Measurements from ENCODE around the gene C4B.
"Not testable (repeated sequence)": the region's sequence is repeated elsewhere in the genome, so short reads cannot be mapped to it uniquely, and the experiment has no call there.

C4B gene

GRCh38 chr6:31981744-31982143, 32.9 kb upstream of the C4B start, which contains the start of gene C4A:
TSS of gene C4A (plus strand) at chr6:31982057. CDS start at chr6:31982108, 51 bp downstream.
- DNase-seq = not testable (repeated sequence)

DNA sequence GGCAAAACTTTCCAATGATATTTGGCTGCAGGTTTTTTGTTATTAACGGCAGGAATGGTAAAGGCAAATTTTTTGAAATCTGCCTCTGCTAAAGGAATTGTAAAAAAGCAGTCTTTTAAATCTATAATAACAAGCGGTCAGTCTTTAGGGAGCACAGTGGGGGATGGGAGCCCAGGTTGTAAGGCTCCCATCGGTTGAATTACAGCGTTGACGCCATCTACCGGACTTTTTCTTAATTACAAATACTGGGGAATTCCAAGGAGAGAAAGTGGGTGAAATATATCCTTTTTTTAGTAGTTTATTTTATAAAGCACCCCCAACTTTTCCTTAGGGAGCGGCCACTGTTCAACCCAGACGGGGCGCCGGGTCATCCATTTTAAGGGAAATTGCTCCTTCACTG, 25.2 kb upstream of the C4B start:
- not testable (repeated sequence) for DNase-seq

- DNase-seq = not testable (repeated sequence)
Observed at GRCh38 chr6:31994421-31994820, 20.2 kb upstream of the C4B start.

GRCh38 chr6:31996385-31996784, 18.2 kb upstream of the C4B start:
- not testable (repeated sequence) for DNase-seq

DNA sequence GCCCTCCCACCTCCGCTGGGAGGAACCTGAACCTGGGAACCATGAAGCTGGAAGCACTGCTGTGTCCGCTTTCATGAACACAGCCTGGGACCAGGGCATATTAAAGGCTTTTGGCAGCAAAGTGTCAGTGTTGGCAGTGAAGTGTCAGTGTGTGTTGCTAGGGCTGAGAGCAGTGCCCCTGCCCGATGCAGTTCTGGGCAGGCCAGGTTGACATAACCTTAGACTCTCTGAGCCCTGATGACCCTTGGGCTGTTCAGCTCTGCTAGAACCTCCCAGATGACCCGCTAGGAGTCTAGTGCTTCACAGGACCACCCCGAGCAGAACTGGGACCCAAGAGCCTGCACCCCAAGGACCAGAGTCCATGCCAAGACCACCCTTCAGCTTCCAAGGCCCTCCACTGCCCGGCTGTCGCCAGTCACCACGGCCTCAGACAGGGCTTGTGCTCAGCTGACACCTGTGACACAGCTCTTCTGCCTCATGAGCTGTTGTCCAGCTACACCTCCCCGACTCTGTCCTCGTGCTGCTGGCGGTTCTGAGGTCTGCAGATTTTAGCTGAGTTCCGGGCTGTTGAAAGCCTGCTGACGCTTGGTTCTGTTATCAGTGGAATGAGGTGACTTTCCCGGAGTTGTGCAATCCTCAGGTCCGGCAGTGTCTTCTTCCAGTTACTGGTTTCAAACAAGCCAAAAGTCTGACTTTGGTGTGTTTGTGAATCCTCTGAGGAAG, 11.9 kb upstream of the C4B start:
- DNase-seq = not testable (repeated sequence)

DNA sequence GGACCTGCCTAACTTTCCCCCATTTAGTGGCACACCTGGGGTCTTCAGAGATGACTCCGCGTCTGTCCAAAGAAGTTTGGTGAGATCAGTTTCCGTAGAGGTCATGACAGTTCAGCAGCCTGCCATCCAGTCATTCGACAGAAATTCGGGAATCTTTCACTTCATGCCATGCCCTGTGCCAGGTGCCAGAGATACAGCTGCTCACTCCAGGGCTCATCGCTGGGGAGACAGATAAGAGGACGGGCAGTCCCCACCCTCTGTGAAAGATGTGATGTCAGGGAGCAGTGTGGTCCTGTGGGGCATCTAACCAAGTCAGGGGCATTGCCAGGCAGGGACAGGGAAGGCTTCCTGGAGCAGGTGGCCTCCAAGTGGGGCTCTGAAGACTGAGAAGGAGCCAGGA, 11.3 kb upstream of the C4B start:
- not testable (repeated sequence) for DNase-seq

DNA sequence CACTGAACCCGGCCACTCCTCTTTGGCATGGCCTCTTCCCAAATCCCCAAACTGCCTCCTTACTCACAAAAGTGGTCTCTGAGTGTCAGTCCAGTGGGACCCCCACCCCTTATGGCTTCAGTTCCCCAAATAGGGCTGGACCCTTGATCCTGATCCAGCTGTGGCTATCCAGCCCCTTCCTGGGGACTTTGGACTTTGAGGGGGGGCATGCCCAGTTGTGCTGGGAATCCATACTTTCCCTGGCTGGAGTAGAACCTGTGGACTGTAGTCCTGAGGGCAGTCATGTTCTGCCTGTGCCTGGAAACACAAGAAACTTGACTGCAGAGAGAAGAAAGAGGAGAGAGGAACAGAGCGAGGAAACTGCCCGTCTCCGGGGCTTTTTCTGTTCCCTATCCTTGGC, 10.2 kb upstream of the C4B start:
- not testable (repeated sequence) for DNase-seq

GRCh38 chr6:32004864-32005537, 9.6 kb upstream of the C4B start:
- DNase-seq = not testable (repeated sequence)

DNA sequence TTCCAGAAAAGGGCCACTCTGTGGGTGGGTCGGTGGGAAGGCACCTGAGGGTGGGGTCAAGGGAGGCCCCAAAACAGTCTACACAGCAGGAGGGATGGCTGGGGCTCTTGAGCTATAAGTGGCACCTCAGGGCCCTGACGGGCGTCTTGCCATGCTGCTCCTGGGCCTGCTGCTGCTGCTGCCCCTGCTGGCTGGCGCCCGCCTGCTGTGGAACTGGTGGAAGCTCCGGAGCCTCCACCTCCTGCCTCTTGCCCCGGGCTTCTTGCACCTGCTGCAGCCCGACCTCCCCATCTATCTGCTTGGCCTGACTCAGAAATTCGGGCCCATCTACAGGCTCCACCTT, 9.1 kb upstream of the C4B start:
- not testable (repeated sequence) for DNase-seq

GRCh38 chr6:32005991-32006529, 8.5 kb upstream of the C4B start:
- not testable (repeated sequence) for DNase-seq

GRCh38 chr6:32007086-32007485, 7.5 kb upstream of the C4B start:
- not testable (repeated sequence) for DNase-seq

GRCh38 chr6:32008037-32008436, 6.6 kb upstream of the C4B start:
- not testable (repeated sequence) for DNase-seq

- DNase-seq = not testable (repeated sequence)
Observed at GRCh38 chr6:32008616-32009015, 6.0 kb upstream of the C4B start.

- DNase-seq = not testable (repeated sequence)
Observed at GRCh38 chr6:32009537-32009936, 5.1 kb upstream of the C4B start.

DNA sequence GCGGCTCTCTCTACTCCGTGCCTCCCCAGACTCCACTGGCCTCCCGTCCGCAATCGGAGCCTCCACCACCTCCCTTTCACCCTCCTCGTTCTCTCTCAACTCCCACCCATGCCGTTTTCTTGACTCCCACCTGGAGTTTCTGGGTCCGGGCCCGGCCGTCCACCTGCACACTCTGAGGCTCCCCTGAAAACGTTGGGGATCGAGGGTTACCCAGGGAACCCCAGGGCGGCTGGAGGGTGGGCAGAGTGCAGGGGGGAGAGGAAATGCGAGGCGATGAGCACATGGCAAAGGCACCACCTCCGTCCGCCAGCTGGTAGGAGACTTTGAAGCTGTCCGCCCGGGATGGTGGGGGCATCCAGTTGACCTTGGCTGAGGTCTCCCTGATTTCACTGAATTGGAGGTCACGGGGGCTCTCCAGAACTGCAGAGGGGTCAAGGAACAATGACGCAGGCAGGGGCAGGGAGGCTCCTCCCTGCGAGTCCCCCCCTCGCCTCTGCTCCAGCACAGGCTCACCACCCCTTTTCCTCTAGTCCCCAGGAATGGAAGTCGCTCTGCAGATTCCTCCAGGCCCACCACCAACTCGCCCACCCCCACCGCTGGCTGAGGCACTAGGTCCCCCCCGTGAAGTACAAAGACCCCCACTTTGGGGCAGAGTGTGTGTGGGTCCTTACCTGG, 3.6 kb upstream of the C4B start:
- DNase-seq = not testable (repeated sequence)

DNA sequence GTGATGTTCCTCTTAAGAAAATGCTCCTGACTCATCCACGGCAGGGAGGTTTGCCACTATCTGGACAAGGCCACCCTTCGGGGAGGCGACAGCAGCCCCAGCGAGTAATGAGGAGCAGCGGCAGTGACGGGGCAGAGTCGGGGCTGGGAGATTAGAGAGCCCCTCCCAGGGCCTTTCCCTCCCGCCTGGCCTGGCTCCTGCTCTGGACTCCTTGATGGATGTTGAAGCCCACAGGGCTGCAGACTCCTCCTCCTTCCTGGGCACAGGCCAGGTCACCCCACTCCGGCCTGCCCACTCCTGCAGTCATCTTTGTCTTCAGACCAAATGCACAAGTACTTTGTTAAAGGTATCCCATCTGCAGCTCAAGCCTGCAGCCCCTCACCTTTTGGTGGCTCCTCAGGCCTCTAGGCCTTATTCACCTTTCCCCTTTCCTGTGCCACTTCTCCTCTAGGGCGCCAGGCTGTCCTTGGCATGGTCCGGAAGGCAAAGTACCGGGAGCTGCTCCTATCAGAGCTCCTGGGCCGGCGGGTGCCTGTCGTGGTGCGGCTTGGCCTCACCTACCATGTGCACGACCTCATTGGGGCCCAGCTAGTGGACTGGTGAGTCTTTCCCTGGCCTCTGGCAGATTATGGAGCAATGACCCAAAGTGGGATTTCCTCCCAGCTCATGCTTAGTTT, 1.5 kb upstream of the C4B start:
- not testable (repeated sequence) for DNase-seq

DNA sequence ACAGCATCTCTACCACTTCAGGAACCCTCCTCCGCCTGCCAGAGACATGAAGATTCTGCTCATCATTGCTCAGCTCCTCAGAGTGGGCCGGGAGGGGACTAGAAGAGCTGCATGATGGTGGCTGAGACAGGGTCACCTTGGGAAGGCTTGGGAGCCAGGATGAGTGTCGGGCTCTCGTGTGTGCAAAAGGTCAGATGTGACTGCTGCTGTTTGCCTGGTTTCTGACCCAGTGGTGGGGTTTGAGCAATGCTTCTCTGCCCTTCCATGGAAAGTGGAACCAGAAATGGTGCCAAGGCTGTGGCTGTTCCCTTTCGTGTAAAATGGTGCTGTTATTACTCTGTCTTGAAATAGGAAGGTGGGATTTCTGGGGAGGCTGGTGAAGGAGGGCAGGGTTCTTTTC, 857 bp upstream of the C4B start:
- not testable (repeated sequence) for DNase-seq

- DNase-seq = not testable (repeated sequence)
Observed at GRCh38 chr6:32022100-32022499, 7.5 kb downstream of the C4B start.

GRCh38 chr6:32028631-32029030, 14.0 kb downstream of the C4B start:
- DNase-seq = not testable (repeated sequence)

- not testable (repeated sequence) for DNase-seq
Observed at GRCh38 chr6:32029553-32029952, 15.0 kb downstream of the C4B start.

DNA sequence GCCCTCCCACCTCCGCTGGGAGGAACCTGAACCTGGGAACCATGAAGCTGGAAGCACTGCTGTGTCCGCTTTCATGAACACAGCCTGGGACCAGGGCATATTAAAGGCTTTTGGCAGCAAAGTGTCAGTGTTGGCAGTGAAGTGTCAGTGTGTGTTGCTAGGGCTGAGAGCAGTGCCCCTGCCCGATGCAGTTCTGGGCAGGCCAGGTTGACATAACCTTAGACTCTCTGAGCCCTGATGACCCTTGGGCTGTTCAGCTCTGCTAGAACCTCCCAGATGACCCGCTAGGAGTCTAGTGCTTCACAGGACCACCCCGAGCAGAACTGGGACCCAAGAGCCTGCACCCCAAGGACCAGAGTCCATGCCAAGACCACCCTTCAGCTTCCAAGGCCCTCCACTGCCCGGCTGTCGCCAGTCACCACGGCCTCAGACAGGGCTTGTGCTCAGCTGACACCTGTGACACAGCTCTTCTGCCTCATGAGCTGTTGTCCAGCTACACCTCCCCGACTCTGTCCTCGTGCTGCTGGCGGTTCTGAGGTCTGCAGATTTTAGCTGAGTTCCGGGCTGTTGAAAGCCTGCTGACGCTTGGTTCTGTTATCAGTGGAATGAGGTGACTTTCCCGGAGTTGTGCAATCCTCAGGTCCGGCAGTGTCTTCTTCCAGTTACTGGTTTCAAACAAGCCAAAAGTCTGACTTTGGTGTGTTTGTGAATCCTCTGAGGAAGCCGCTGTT, 20.9 kb downstream of the C4B start:
- not testable (repeated sequence) for DNase-seq

GRCh38 chr6:32037136-32037535, 22.5 kb downstream of the C4B start:
- DNase-seq = not testable (repeated sequence)

All from CD4-positive, alpha-beta T cell treated with Interferon gamma for 1 hour (primary cell).